Liver (tissue), 9 donors: Measurements from ENCODE around the gene NGFR. TPM values are rescaled to one million over a fixed set of nuclear protein-coding genes. Genes with fewer than 3 reads are reported as not detected.

Source experiments
- DNase-seq: peaks from one replicate; pipeline ENCODE4 v3.0.0-alpha.2; 2017; ENCODE audit warnings: low spot score
- H3K27ac ChIP-seq, 2 donors: one replicate each; pipeline ENCODE4 v1.7.0; 2013; ENCODE audit warnings: inconsistent platforms in 2 of 2, low read length in 2 of 2, control low read depth in 1 of 2, low read depth in 1 of 2, mild to moderate bottlenecking in 1 of 2
- H3K27me3 ChIP-seq, 4 donors: one replicate each; pipeline versions ENCODE4 v1.6.1 to v1.7.0; 2013; ENCODE audit warnings: low read length in 3 of 4, inconsistent platforms in 1 of 4, mild to moderate bottlenecking in 1 of 4, moderate library complexity in 1 of 4; ENCODE audit not compliant: control insufficient read depth in 4 of 4, insufficient read depth in 4 of 4
- H3K36me3 ChIP-seq, 4 donors: one replicate each; pipeline versions ENCODE4 v1.6.1 to v1.7.0; 2013; ENCODE audit warnings: low read length in 3 of 4, mild to moderate bottlenecking in 3 of 4, low read depth in 1 of 4, moderate library complexity in 1 of 4; ENCODE audit not compliant: control insufficient read depth in 4 of 4, insufficient read depth in 3 of 4
- H3K4me1 ChIP-seq, 4 donors: one replicate each; pipeline versions ENCODE4 v1.6.1 to v1.7.0; 2013; ENCODE audit warnings: low read length in 3 of 4, mild to moderate bottlenecking in 3 of 4, moderate library complexity in 1 of 4; ENCODE audit not compliant: control insufficient read depth in 4 of 4, insufficient read depth in 4 of 4
- H3K4me3 ChIP-seq, 3 donors: one replicate each; pipeline versions ENCODE4 v1.6.1 to v1.7.0; 2013; ENCODE audit warnings: low read length in 3 of 3, control low read depth in 1 of 3, low read depth in 1 of 3, mild to moderate bottlenecking in 1 of 3
- H3K9ac ChIP-seq, 2 donors: one replicate each; pipeline ENCODE4 v1.7.0; 2013; ENCODE audit warnings: low read length in 2 of 2, mild to moderate bottlenecking in 2 of 2, moderate library complexity in 2 of 2, control low read depth in 1 of 2, low read depth in 1 of 2
- H3K9me3 ChIP-seq, 4 donors: one replicate each; pipeline versions ENCODE4 v1.6.1 to v1.7.0; 2013; ENCODE audit warnings: low read length in 3 of 4; ENCODE audit not compliant: control insufficient read depth in 4 of 4
- ATF3 ChIP-seq: IDR thresholded peaks from 2 replicates; pipeline ENCODE4 v1.6.1; 2016; ENCODE audit warnings: antibody characterized with exemption
- CTCF ChIP-seq: fragments of 150-350 bp; IDR thresholded peaks from 2 replicates; pipeline ENCODE4 v1.5.1; 2017; ENCODE audit warnings: improper control_type of control experiment, low read depth, low read length; ENCODE audit not compliant: missing input control
- EGR1 ChIP-seq, 2 donors: IDR thresholded peaks; 2 replicates each; pipeline ENCODE4 v1.6.1; 2016 to 2018; ENCODE audit warnings: antibody characterized with exemption in 2 of 2, low read depth in 2 of 2
- FOXA1 ChIP-seq: IDR thresholded peaks from 2 replicates; pipeline ENCODE4 v1.6.1; 2016; ENCODE audit warnings: antibody characterized with exemption
- FOXA2 ChIP-seq: IDR thresholded peaks from 2 replicates; pipeline ENCODE4 v1.6.1; 2016; ENCODE audit warnings: antibody characterized with exemption
- GABPA ChIP-seq, 2 donors: IDR thresholded peaks in 1 of 2; conservative IDR thresholded peaks in 1 of 2; 2 replicates each; pipeline ENCODE4 v1.6.1; 2016; ENCODE audit warnings: antibody characterized with exemption in 2 of 2, mild to moderate bottlenecking in 1 of 2, moderate library complexity in 1 of 2
- HNF4A ChIP-seq, 2 donors: conservative IDR thresholded peaks; 2 replicates each; pipeline ENCODE4 v1.6.1; 2016; ENCODE audit warnings: antibody characterized with exemption in 2 of 2, mild to moderate bottlenecking in 2 of 2
- HNF4G ChIP-seq: IDR thresholded peaks from 2 replicates; pipeline ENCODE4 v1.6.1; 2016; ENCODE audit warnings: antibody characterized with exemption
- JUND ChIP-seq, 2 donors: IDR thresholded peaks; 2 replicates each; pipeline ENCODE4 v1.6.1; 2016; ENCODE audit warnings: antibody characterized with exemption in 2 of 2
- NR2F2 ChIP-seq: IDR thresholded peaks from 2 replicates; pipeline ENCODE4 v1.6.1; 2016; ENCODE audit warnings: antibody characterized with exemption
- REST ChIP-seq: IDR thresholded peaks from 2 replicates; pipeline ENCODE4 v1.6.1; 2016; ENCODE audit warnings: antibody characterized with exemption, mild to moderate bottlenecking
- RXRA ChIP-seq, 2 donors: IDR thresholded peaks; 2 replicates each; pipeline ENCODE4 v1.6.1; 2017 to 2018; ENCODE audit warnings: antibody characterized with exemption in 2 of 2, mild to moderate bottlenecking in 1 of 2
- SP1 ChIP-seq: IDR thresholded peaks from 2 replicates; pipeline ENCODE4 v1.6.1; 2018; ENCODE audit warnings: antibody characterized with exemption, mild to moderate bottlenecking
- TAF1 ChIP-seq: conservative IDR thresholded peaks from 2 replicates; pipeline ENCODE4 v1.6.1; 2016; ENCODE audit warnings: antibody characterized with exemption, mild to moderate bottlenecking
- YY1 ChIP-seq: IDR thresholded peaks from 2 replicates; pipeline ENCODE4 v1.6.1; 2016; ENCODE audit warnings: antibody characterized with exemption, mild to moderate bottlenecking
- ZBTB33 ChIP-seq: IDR thresholded peaks from 2 replicates; pipeline ENCODE4 v1.6.1; 2016; ENCODE audit warnings: antibody characterized with exemption
- WGBS: extraction: QIAGEN DNeasy Blood & Tissue Kit; methylation state at CpG from one replicate; pipeline ENCODE4 v1.1.7; 2013; 5-methylcytosine and 5-hydroxymethylcytosine counted together
- polyA plus RNA-seq, 2 donors: library from polyadenylated mRNA; stranded (reverse) in 1 of 2; unstranded in 1 of 2; fragments of 200-250 nt in 1 of 2; fragments of >200 nt in 1 of 2; fragmentation: Nextera tagmentation in 1 of 2; extraction: Ambion mirVana in 1 of 2; gene quantifications; one replicate each; pipeline versions ENCODE4 v1.2.1 to v1.2.3, GENCODE V29; 2013 to 2015
- total RNA-seq, 2 donors: library from RNA; depleted of rRNA; stranded (reverse); fragments of >200 nt; gene quantifications; one replicate each; pipeline ENCODE4 v1.2.3, GENCODE V29; 2014
- donor health status: healthy.
- donor health status: healthy.
- donor health status: healthy.
- donor health status: healthy.
- donor health status: healthy.

NGFR gene
- total and polyA plus RNA-seq, 4 donors = 6.9 to 11.0 (median 10.5) TPM

- TF ChIP-seq GABPA (IDR thresholded peaks at IDR 0.05 in 1 of 2, conservative IDR thresholded peaks at IDR 0.05 in 1 of 2) (no peak), HNF4G (no peak), CTCF (no peak), HNF4A (conservative IDR thresholded peaks at IDR 0.05) (no peak), FOXA1 (no peak), ATF3 (no peak), NR2F2 (no peak), EGR1 (IDR thresholded peaks at IDR 0.05; ENCODE audit: low read depth in 2 of 2) (no peak), YY1 (no peak), REST (no peak), SP1 (no peak), RXRA (IDR thresholded peaks at IDR 0.05) (no peak)
- no peaks in the 10 kb centered on the region for H3K9me3 ChIP-seq
- H3K4me3 ChIP-seq = no peak overlapping the region
- H3K36me3 ChIP-seq = no peaks in the 10 kb centered on the region
- DNase-seq = no peak
- H3K9ac ChIP-seq = no peak overlapping the region
- peaks cover 0 to 6% (median 0%) of the 10 kb centered on the region in 4 donors for H3K4me1 ChIP-seq
- WGBS = 54% methylated on average over 9 of the region's 9 CpGs
- H3K27ac ChIP-seq = no peak overlapping the region
- peaks cover 0 to 11% (median 0%) of the 10 kb centered on the region in 4 donors for H3K27me3 ChIP-seq
Measured at GRCh38 chr17:49483599-49484509, 11.2 kb upstream of the NGFR start.

GRCh38 chr17:49484588-49484987 lies 10.5 kb upstream of the NGFR start:
- no peaks in the 10 kb centered on the region for H3K36me3 ChIP-seq
- H3K4me1 ChIP-seq = peaks cover 0 to 6% (median 0%) of the 10 kb centered on the region in 4 donors
- no peak overlapping the region for H3K4me3 ChIP-seq
- no peak overlapping the region for H3K9ac ChIP-seq
- H3K27me3 ChIP-seq = peaks cover 0 to 11% (median 0%) of the 10 kb centered on the region in 4 donors
- 60% methylated on average over 10 of the region's 10 CpGs for WGBS
- H3K9me3 ChIP-seq = no peaks in the 10 kb centered on the region
- DNase-seq = no peak
- H3K27ac ChIP-seq = no peak overlapping the region
- TF ChIP-seq FOXA2 (no peak), HNF4A (conservative IDR thresholded peaks at IDR 0.05) (no peak), SP1 (no peak), JUND (IDR thresholded peaks at IDR 0.05) (no peak), GABPA (IDR thresholded peaks at IDR 0.05 in 1 of 2, conservative IDR thresholded peaks at IDR 0.05 in 1 of 2) (no peak), EGR1 (IDR thresholded peaks at IDR 0.05; ENCODE audit: low read depth in 2 of 2) (no peak), RXRA (IDR thresholded peaks at IDR 0.05) (no peak), CTCF (no peak), YY1 (no peak), TAF1 (no peak), HNF4G (no peak), FOXA1 (no peak), ZBTB33 (no peak), REST (no peak)
